ENCODE results near the gene COL8A1.
"Not testable (repeated sequence)": the region's sequence is repeated elsewhere in the genome, so short reads cannot be mapped to it uniquely, and the experiment has no call there.

The COL8A1 gene

GRCh38 chr3:99817437-99818240 is 179.2 kb downstream of the COL8A1 start, which contains the start of gene CMSS1:
Gene CMSS1 (plus strand): TSS chr3:99817862.
- DNase-seq = peak; percentile 93

- no peak for DNase-seq
Measured at GRCh38 chr3:99818818-99819217, 180.4 kb downstream of the COL8A1 start.

GRCh38 chr3:99823723-99824711 is 185.6 kb downstream of the COL8A1 start:
- DNase-seq = no peak

GRCh38 chr3:99825004-99825640 is 186.7 kb downstream of the COL8A1 start:
- no peak for DNase-seq

- DNase-seq = no peak
Measured at GRCh38 chr3:99829844-99830243, 191.4 kb downstream of the COL8A1 start.

GRCh38 chr3:99833617-99834205 is 195.3 kb downstream of the COL8A1 start:
- no peak for DNase-seq

- DNase-seq = no peak
Measured at GRCh38 chr3:99834211-99834957, 196.0 kb downstream of the COL8A1 start.

GRCh38 chr3:99836681-99837080 is 198.3 kb downstream of the COL8A1 start:
- DNase-seq = no peak

GRCh38 chr3:99837715-99838114 is 199.3 kb downstream of the COL8A1 start:
- DNase-seq = no peak

GRCh38 chr3:99838755-99839154 is 200.4 kb downstream of the COL8A1 start:
- DNase-seq = no peak

- DNase-seq = no peak
Measured at GRCh38 chr3:99839613-99840012, 201.2 kb downstream of the COL8A1 start.

GRCh38 chr3:99841949-99842348 is 203.6 kb downstream of the COL8A1 start:
- DNase-seq = not testable (repeated sequence)

GRCh38 chr3:99842826-99843589 is 204.6 kb downstream of the COL8A1 start:
- peak; percentile 61 for DNase-seq

GRCh38 chr3:99843590-99844258 is 205.3 kb downstream of the COL8A1 start:
- no peak for DNase-seq

GRCh38 chr3:99845331-99845730 is 206.9 kb downstream of the COL8A1 start:
- peak; percentile 72 for DNase-seq

- DNase-seq = no peak
Measured at GRCh38 chr3:99845999-99846398, 207.6 kb downstream of the COL8A1 start.

GRCh38 chr3:99846477-99847160 is 208.2 kb downstream of the COL8A1 start:
- DNase-seq = peak; percentile 71

- DNase-seq = no peak
Measured at GRCh38 chr3:99848433-99848832, 210.0 kb downstream of the COL8A1 start.

Measured in inflammatory macrophage treated with lipopolysaccharide for 4 hours (primary cell).